A549 treated with Mapracorat at 1 μM for 4 hours (cell line): ENCODE results near the gene CEACAM4. TPM values are rescaled to one million over a fixed set of nuclear protein-coding genes. Genes with fewer than 3 reads are reported as not detected.

Experiments used
- total RNA-seq: library from RNA; stranded (reverse); fragments of 200-300 nt; extraction: Qiagen RNA extraction; gene quantifications from 5 replicates; pipeline ENCODE4 v1.2.3, GENCODE V29; 2022

Gene CEACAM4
- total RNA-seq = not detected in 5 replicates

GRCh38 chr19:41626877-41627276, at the start of gene CEACAM4:
Gene CEACAM4, minus strand, starts transcription at chr19:41627074. Its CDS starts 111 bp downstream, at chr19:41626963.

DNA sequence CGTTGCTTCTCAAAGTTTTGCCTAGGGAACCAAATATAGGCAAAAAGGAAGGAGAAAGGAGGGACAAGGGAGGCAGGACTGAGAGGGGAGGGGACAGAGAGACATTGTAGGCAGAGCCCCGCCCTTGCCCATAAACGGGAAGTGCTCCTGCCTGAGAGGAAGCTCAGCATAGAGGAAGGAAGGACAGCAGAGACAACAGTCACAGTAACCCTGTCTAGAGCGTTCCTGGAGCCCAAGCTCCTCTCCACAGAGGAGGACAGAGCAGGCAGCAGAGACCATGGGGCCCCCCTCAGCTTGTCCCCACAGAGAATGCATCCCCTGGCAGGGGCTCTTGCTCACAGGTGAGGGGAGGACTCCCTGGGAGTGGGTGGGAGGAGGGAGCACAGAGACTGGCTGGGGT, 50.9 kb downstream of the CEACAM4 start, which contains the start of gene CEACAM21:
TSS of gene CEACAM21 (plus strand) at position 169 of the 400 bp plus-strand sequence. CDS start at position 278, 109 bp downstream.

Other genes starting within 250 kb of the CEACAM4 start
- gene EXOSC5, start 229.7 kb downstream of the CEACAM4 start, total RNA-seq = 74.8 to 101 TPM (median 93.2 TPM) in 5 replicates
- 36.6 to 47.0 TPM (median 42.0 TPM) in 5 replicates for gene BCKDHA, start 229.3 kb downstream of the CEACAM4 start, total RNA-seq
- 0.10 to 0.32 TPM (median 0.13 TPM) in 4 of 5 replicates, not detected in the other for gene B3GNT8, start 199.7 kb downstream of the CEACAM4 start, total RNA-seq
- gene DMAC2, start 187.2 kb downstream of the CEACAM4 start, total RNA-seq = 104 to 110 TPM (median 107 TPM) in 5 replicates
- gene ERICH4, start 183.9 kb downstream of the CEACAM4 start, total RNA-seq = 0.15 TPM in 1 of 5 replicates, not detected in the others
- gene CEACAM21, start 50.9 kb downstream of the CEACAM4 start, total RNA-seq = not detected in 5 replicates
- gene CEACAM7, start 61.2 kb upstream of the CEACAM4 start, total RNA-seq = 0.07 to 0.15 TPM (median 0.12 TPM) in 4 of 5 replicates, not detected in the other
- 1.3 to 2.0 TPM (median 1.5 TPM) in 5 replicates for gene CEACAM5, start 81.6 kb upstream of the CEACAM4 start, total RNA-seq
- 15.4 to 23.8 TPM (median 19.9 TPM) in 5 replicates for gene CEACAM6, start 128.5 kb upstream of the CEACAM4 start, total RNA-seq
- gene CEACAM3, start 169.5 kb upstream of the CEACAM4 start, total RNA-seq = not detected in 5 replicates
- not detected in 5 replicates for gene LYPD4, start 217.6 kb upstream of the CEACAM4 start, total RNA-seq
- not detected in 5 replicates for gene DMRTC2, start 218.0 kb upstream of the CEACAM4 start, total RNA-seq
- 9,095 to 10,005 TPM (median 9,200 TPM) in 5 replicates for gene RPS19, start 233.2 kb upstream of the CEACAM4 start, total RNA-seq